B cell (primary cell): Measurements from ENCODE around the gene PIK3AP1.

Experiments used
- EZH2 ChIP-seq: IDR thresholded peaks from 2 replicates; pipeline ENCODE4 v1.6.1; 2012; ENCODE audit warnings: borderline replicate concordance, low read depth, mild to moderate bottlenecking, moderate library complexity, low read length; ENCODE audit not compliant: insufficient read depth, poor library complexity, severe bottlenecking
- TF ChIP-seq, protein P1 (sequence below): fragments of 200-600 bp; IDR thresholded peaks from one replicate; pipeline ENCODE4 v1.8.0; 2022; ENCODE audit warnings: antibody characterized with exemption, mild to moderate bottlenecking

DNA sequence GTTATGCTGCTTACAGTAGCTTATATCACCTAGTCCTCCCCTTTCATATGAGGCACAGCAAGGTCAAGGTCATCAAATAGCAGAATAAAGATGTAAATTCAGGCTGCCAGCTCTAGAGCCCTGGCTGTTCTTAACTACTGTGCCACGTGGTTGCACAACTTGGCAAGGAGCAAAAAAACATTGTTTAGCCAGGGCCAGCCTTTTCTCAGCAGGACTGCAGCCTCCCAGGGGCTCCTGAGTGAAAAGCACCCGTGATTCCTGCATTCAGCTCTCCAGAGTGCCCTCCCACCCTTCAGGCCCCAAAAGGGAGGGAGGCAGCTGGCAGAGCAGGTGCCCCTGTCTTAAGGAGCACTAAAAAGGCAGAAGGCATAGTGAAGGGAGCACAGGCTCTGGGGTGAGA, 101.7 kb downstream of the PIK3AP1 start:
- TF ChIP-seq, protein P1, sequence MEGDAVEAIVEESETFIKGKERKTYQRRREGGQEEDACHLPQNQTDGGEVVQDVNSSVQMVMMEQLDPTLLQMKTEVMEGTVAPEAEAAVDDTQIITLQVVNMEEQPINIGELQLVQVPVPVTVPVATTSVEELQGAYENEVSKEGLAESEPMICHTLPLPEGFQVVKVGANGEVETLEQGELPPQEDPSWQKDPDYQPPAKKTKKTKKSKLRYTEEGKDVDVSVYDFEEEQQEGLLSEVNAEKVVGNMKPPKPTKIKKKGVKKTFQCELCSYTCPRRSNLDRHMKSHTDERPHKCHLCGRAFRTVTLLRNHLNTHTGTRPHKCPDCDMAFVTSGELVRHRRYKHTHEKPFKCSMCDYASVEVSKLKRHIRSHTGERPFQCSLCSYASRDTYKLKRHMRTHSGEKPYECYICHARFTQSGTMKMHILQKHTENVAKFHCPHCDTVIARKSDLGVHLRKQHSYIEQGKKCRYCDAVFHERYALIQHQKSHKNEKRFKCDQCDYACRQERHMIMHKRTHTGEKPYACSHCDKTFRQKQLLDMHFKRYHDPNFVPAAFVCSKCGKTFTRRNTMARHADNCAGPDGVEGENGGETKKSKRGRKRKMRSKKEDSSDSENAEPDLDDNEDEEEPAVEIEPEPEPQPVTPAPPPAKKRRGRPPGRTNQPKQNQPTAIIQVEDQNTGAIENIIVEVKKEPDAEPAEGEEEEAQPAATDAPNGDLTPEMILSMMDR: no peak
- TF ChIP-seq EZH2: no peak
